Measurements from ENCODE around the gene PRICKLE2. TPM values are rescaled to one million over a fixed set of nuclear protein-coding genes. Genes with fewer than 3 reads are reported as not detected.

Gene PRICKLE2
- total RNA-seq, 1 experiment from 2014 or later, result not detected

- BruUV-seq (replicated peaks), result no TSS peak
Observed at GRCh38 chr3:64097920-64098319, 127.3 kb downstream of the PRICKLE2 start.

GRCh38 chr3:64095802-64096201 lies 129.5 kb downstream of the PRICKLE2 start:
- BruUV-seq (replicated peaks), result no TSS peak
- CTCF ChIA-PET, result no interaction called here
- Histone ChIP-seq H3K36me3 (ENCODE audit: insufficient read depth, low read length, poor library complexity, severe bottlenecking) (no peaks in the 10 kb centered on the region), H3K9me3 (ENCODE audit: low read depth, low read length, poor library complexity, severe bottlenecking) (no peaks in the 10 kb centered on the region), H3K27ac (ENCODE audit: low read depth, low read length, poor library complexity, severe bottlenecking) (no peak overlapping the region), H3K27me3 (replicated peaks; ENCODE audit: insufficient read depth, low read depth, low read length, poor library complexity) (no peaks in the 10 kb centered on the region), H3K4me3 (ENCODE audit: low read depth, low read length, poor library complexity, severe bottlenecking) (no peak overlapping the region), H3K4me1 (ENCODE audit: insufficient read depth, low read length, poor library complexity, severe bottlenecking) (peaks cover 14% of the 10 kb centered on the region)
- intact Hi-C loops (cut with micrococcal nuclease; ENCODE audit: unreplicated experiment), result no loop called here
- POLR2A ChIA-PET (ENCODE audit: low non-redundant PET), result no interaction called here
- no peak for DNase-seq (ENCODE audit: low spot score)
- TF ChIP-seq EZH2 (IDR thresholded peaks at IDR 0.05; ENCODE audit: borderline replicate concordance, low read depth, low read length, poor library complexity, severe bottlenecking) (no peak), CTCF (conservative IDR thresholded peaks at IDR 0.05; ENCODE audit: low read depth, low read length) (no peak)

More at GRCh38 chr3:64097920-64098319, 127.3 kb downstream of the PRICKLE2 start:
- peaks cover 4% of the 10 kb centered on the region for H3K27me3 ChIP-seq (replicated peaks; ENCODE audit: insufficient read depth, low read depth, low read length, poor library complexity)
- POLR2A ChIA-PET (ENCODE audit: low non-redundant PET), result no interaction called here
- peaks cover 14% of the 10 kb centered on the region for H3K4me1 ChIP-seq (ENCODE audit: insufficient read depth, low read length, poor library complexity, severe bottlenecking)
- no peaks in the 10 kb centered on the region for H3K36me3 ChIP-seq (ENCODE audit: insufficient read depth, low read length, poor library complexity, severe bottlenecking)
- H3K27ac ChIP-seq (ENCODE audit: low read depth, low read length, poor library complexity, severe bottlenecking), result no peak overlapping the region
- DNase-seq (ENCODE audit: low spot score), result peak; percentile 74
- no peaks in the 10 kb centered on the region for H3K9me3 ChIP-seq (ENCODE audit: low read depth, low read length, poor library complexity, severe bottlenecking)
- H3K4me3 ChIP-seq (ENCODE audit: low read depth, low read length, poor library complexity, severe bottlenecking), result no peak overlapping the region
- intact Hi-C loops (cut with micrococcal nuclease; ENCODE audit: unreplicated experiment), result no loop called here
- TF ChIP-seq CTCF (conservative IDR thresholded peaks at IDR 0.05; ENCODE audit: low read depth, low read length) (no peak), EZH2 (IDR thresholded peaks at IDR 0.05; ENCODE audit: borderline replicate concordance, low read depth, low read length, poor library complexity, severe bottlenecking) (no peak)
- CTCF ChIA-PET, result no interaction called here

- no peak for DNase-seq (ENCODE audit: low spot score)
- POLR2A ChIA-PET (ENCODE audit: low non-redundant PET), result no interaction called here
- no peaks in the 10 kb centered on the region for H3K27me3 ChIP-seq (replicated peaks; ENCODE audit: insufficient read depth, low read depth, low read length, poor library complexity)
- H3K4me1 ChIP-seq (ENCODE audit: insufficient read depth, low read length, poor library complexity, severe bottlenecking), result peaks cover 14% of the 10 kb centered on the region
- H3K4me3 ChIP-seq (ENCODE audit: low read depth, low read length, poor library complexity, severe bottlenecking), result no peak overlapping the region
- intact Hi-C loops (cut with micrococcal nuclease; ENCODE audit: unreplicated experiment), result no loop called here
- CTCF ChIA-PET, result no interaction called here
- no peaks in the 10 kb centered on the region for H3K36me3 ChIP-seq (ENCODE audit: insufficient read depth, low read length, poor library complexity, severe bottlenecking)
- H3K9me3 ChIP-seq (ENCODE audit: low read depth, low read length, poor library complexity, severe bottlenecking), result no peaks in the 10 kb centered on the region
- TF ChIP-seq CTCF (conservative IDR thresholded peaks at IDR 0.05; ENCODE audit: low read depth, low read length) (no peak), EZH2 (IDR thresholded peaks at IDR 0.05; ENCODE audit: borderline replicate concordance, low read depth, low read length, poor library complexity, severe bottlenecking) (no peak)
- H3K27ac ChIP-seq (ENCODE audit: low read depth, low read length, poor library complexity, severe bottlenecking), result no peak overlapping the region
- no TSS peak for BruUV-seq (replicated peaks)
Observed at GRCh38 chr3:64094713-64095079, 130.6 kb downstream of the PRICKLE2 start.

Measured in A673 (cell line).